GM21786 (cell line): Measurements from ENCODE around the gene NFS1.
"Not testable (repeated sequence)": the region's sequence is repeated elsewhere in the genome, so short reads cannot be mapped to it uniquely, and the experiment has no call there.

Experiments used
- ATAC-seq: cut with Tn5 transposase; IDR thresholded peaks from one replicate; pipeline ENCODE4 v1.9.1; 2021; ENCODE audit not compliant: unreplicated experiment

The NFS1 gene

DNA sequence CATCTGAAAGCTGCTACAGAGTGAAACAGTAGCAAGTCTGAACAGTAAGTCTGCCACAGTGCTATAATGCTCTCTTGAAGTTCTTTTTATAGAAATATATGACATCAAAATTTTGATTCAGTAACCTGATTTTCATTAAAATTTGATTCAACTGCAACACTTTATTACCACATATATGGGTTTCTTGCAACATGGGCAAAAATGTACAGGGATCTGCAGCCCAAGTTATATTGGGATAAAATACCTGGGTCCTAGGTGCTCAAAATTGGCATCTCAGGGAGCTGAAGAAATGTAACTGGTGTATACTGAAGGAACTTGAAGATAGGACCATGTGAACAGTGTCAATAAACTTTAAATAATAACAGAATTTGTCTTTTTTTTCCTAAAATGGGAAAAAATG, 10.9 kb upstream of the NFS1 start:
- no peak for ATAC-seq

DNA sequence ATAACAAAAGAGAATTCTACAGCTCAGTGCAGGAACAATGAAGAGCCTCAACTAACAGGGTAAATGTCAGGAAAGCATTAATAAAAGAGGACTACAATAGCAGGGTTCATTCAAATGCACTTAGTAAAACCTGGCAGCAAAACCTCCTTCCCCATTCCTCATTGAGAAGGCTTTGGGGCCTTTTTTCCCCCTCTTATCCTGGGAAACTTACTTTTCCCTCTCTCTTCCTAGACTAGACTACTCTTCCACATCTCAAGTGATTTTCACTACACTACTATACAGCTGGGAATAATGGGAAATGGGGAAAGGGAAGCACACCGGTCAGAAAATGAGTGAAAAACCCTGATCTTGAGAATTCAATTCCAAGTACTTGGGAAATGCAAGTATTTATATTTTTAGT, 10.1 kb upstream of the NFS1 start:
- no peak for ATAC-seq

DNA sequence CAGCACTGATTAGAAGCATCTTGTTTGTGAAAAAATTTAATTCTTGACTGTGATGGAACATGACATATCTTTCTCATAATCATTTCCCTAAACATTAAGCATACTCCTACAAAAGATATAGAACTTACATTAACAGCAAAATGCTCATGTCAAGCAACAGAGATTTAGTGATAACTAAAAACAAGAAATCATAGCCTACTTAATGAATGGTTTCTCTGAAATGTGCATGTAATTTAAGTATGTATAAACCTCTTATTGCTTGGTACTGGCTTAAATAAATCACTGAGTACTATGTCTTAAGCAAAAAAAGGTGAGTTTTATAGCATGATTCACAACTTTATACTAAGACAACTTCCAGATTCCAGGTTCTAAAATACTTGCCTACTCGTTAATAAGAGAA, 9.3 kb upstream of the NFS1 start:
- no peak for ATAC-seq

DNA sequence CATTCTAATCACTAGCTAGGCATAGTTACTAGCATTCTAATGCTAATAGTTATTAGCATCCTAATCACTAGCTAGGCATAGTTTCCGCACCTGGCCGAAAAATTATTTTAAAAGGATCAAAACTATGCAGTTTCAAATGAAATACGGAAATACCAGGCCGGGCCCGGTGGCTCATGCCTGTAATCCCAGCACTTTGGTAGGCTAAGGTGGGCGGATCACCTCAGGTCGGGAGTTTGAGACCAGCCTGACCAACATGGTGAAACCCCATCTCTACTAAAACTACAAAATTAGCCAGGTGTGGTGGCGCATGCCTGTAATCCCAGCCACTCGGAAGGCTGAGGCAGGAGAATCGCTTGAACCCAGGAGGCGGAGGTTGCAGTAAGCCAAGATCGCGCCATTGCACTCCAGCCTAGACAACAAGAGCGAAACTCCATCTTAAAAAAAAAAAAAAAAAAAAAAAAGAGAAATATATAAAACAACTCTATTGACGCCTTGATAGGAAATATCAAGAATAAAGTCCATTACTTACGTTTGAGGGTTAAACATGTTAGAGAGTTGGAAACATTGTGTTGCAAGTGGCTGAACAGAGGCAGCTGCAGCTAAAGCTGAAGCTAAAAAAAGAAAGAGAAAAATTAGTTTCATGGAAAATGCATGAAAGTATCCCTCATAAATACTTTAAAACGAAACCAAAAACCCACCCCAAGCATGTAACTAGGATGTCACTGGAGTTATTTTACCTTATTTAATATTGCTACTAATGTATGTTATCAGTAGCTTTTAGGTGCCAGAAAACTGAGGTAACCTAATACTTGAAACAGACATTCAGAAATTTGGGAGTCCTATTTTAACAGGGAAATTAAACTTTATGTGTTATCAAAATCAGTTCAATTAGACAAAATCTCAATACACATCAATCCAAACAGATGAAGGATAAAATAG, 7.7 kb upstream of the NFS1 start:
- not testable (repeated sequence) for ATAC-seq

DNA sequence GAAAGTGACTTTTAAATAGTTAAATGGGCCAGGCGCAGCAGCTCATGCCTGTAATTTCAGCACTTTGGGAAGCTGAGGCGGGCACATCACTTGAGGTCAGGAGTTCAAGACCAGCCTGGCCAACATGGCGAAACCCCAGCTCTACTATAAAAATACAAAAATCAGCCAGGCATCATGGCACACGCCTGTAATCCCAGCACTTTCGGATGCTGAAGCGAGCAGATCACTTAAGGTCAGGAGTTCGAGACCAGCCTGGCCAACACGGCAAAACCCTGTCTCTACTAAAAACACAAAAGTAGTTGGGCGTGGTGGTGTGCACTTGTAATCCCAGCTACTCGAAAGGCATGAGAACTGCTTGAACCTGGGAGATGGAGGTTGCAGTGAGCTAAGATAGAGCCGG, 6.7 kb upstream of the NFS1 start:
- not testable (repeated sequence) for ATAC-seq

DNA sequence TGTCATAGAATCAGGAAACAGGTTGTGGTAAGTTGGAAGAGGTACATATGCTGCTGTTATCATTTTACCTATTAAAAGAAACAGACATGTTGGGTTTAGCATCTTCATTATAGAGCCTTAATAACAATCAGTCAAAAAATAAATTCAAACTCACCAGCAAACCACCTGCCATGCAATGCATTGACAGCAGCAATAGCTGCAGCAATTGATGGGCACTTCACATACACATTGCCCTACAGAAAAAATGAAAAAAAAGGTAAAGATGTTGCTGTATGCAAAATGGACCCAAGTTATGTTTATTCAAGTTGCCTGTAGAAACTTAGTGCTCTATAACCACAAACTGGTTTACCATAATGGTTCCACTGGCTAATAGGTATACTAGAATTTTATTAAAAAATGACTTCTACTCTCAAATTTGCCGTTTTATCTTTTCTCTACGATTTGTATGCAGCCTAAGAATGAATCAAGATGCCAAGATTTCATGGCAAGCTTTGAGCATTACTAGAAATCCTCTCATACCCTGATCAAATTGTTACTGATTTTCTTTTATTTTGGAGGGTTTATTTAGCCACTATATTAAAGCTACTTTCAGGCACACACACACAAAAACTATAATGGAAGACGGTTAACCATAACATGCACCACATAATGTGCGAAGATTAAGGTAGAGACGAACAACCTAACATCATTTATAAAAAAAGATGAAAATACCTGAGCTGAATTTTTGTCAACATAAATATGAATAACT, 5.5 kb upstream of the NFS1 start:
- no peak for ATAC-seq

DNA sequence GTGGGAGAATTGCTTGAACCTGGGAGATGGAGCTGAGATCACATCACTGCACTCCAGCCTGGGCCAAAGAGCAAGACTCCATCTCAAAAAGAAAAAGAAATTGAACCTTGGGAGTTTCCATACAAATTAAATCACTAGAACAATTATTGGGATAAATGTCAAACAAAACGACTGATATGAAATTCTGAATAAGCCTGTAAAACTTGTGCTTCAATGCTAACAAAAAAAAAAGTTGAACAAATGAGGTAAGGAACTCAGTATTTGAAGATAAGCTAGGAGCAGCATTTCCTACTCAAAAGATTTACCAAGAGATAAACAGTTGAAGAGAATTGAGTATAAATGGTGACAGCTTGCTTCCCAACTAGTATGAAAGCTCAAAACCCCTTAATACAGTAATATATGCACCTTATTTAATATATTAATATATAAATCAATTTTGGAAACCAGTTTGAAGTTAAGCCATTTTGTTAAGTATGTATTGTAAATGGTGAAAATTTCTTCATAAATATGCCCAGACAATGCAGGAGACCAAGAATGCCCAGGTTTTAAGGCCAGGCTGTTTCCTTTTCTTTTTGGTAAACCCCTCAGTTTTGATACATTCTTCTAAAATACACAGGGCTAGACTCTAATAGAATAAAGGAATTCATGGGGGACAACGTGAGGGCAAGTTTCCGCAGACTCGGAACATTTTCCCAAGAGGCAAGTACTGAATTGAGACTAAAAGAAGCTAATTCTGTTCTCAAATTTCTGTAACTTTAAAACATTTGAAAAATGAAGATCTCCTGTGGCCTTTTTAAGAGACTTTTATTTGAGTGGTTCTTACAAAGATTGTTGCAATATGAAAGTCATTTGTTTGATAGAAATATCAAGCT, 3.9 kb upstream of the NFS1 start:
- no peak for ATAC-seq

DNA sequence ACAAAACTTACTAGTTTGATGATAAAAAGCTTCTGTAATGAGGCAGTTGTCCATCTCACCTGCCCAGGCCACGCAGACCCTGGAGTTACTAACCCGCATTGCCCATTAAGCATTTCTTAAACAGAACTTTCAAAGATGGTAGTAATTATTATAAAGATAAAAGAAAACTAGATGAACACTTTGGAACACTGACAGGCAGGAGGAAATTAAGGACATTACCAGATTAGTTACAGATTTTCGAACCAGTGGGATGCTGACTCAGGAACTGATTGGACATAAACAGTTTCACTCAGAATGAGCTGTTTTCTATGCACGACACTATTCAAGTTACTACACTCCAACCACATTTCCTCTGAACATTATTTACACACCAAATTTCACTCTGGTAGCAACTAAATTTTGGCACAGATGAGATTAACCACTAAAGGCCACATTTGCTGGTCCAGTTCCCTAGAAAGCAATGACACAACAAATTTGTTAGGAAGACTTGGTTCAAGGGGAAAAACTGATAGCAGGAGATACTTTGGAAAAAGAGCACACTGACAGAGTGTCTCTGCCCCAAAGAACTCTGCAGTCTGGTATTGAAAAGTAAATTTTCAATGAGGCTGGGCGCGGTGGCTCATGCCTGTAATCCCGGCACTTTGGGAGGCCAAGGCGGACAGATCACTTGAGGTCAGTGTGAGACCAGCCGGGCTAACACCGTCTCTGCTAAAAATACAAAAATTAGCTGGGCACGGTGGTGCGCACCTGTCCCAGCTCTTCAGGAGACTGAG, 3.1 kb upstream of the NFS1 start:
- ATAC-seq, result no peak

DNA sequence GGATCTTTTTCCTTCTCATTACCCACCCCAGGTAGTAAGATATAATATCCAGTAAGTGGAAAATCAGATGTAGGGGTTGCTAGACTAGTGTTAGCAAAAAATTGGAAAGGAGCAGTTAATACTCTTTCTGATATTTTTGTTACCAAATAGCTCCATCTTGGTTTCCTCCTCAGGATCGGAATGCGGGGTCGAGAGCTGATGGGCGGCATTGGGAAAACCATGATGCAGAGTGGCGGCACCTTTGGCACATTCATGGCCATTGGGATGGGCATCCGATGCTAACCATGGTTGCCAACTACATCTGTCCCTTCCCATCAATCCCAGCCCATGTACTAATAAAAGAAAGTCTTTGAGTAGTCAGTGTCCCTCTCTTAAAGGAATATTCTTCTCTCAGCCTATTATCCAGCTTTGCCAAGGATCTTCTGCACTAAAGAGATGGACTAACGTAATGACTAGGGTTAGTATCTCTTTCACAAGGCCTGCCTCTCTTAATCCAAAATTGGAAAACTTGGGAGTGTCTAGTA, 1.5 kb upstream of the NFS1 start:
- no peak for ATAC-seq

DNA sequence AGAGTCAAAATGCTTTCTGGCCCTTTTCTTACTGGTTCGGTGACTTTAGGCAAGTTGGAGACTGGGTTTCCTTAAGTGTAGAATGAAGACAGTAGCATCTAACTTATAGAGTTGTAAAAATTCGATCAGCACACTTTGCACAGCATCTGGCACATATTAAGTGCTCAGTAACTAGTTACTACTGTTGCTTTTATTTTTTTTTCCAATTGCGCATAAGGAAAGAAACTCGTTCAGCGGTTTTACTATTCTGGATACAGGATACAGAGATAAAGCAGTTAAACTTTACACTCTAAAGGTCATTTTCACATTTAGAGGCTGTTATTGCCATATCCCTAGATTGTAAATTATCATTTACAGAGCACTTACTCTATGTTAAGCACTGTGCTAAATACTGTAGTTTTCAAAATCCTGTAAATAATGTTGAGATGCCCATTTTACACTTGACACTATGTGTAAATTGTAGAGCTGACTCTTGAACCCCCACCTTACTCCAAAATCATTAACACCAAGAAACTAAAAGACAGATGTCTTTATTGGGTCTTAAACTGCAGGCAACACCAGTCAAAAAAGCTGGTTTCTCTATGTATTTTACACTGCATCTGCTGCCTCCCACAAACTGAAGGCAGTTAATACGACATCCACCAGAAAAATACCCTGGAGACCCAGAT, 939 bp upstream of the NFS1 start:
- ATAC-seq, result no peak

DNA sequence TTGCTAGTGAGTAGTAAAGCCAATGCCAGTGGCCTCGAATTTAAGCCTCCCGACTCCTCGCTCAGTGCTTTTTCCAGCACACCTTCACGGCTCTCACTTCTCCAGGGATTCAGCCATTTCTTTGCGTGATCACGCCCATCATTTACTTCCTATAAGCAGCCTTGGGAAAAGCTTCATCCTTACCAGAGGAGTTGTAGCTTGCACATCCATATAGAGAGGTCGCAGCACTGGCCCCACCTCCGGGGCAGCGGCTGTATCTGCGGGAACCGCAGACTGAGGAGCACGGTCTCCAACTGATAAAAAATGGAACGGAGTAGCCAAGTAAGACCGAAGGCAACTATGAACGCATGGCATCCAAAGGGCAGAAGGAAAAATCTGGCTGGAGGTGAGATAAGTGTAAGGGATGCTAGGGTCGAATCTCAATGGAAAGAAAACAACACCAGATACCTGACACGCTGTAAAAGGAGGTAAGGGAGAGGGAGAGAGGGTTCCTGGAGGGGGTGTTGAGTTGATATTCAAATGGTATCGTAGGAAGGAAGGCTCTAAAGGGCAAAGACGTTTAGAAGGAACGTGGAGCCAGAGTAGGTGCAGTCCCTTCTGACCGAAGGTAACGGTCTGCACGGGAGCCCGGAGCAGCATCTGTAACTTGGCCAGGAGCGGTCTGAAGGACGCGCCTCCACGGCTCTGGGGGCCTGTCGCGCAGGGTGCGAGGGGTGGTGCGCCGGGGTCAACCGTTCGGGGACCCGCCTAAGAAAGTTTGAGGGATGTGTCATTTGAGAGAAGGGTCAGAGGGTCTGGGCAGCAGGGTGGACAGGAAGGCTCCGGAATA, 640 bp downstream of the NFS1 start:
- peak; percentile 18 for ATAC-seq

DNA sequence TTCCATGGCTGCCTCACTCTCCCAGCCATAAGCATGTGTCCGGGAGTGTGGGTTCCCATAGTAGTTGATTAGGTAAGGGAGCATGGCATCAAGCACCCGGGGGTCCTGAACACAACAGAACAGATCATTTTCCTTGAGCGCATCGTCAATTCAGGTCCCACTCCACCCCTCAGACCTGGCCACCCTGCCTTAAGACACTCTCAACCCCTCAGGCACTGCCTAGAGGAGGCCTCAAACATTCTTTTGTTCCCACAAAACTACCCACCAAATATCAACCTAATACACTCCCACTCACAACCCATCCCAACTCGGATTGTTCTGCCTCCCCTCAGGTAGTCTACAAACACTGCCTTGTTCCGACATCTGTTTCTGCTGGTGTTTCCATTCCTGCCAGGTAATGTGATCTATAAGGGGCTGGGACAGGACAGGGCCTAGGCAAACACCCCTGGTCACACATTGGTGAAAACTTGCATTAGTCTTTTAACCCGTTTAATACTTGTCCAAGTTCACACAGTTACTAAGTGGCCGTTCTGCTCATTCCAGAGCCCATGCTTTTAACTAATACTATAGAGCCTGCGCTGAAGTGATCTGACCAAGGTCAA, 1.4 kb downstream of the NFS1 start:
- ATAC-seq, result no peak

DNA sequence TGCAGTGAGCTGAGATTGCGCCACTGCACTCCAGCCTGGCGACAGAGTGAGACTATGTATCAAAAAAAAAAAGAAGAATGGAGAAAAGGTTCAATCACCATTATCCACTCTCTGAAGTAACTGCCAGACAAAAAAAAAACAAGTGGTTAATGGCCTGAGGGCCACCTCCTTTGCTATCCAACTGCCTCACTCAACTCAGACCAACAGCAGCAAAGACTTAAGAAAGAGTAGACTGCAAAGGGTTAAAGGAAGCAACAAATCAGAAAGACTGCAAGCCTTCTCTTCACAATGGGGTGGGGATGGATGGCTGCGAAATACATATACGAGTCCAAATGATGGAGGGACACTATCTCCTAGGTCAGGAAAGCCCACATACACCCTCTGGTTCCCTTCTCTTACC, 3.2 kb downstream of the NFS1 start:
- ATAC-seq, result no peak

DNA sequence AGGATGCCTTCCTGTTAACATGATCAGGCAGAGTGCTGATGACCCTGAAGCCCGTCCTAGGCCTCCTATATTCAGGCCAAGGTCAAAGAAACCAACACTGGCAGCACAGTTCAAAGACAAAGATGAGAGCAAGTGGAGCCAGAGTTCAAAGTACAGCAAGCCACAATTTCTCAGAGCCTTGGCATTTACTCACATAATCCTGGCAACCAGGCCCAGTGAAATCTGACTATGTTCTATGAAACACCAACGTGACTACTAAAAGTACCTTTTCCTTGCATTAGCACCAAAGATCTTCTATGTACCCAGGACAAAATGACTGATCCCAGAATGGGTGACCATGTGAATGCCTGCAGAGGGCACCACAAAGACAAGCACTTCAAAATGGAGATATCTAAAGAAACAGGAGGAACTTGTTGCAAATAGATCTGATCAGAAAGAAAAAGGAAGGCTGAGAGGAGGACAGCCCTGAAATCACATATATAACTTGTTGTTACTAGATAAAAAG, 3.9 kb downstream of the NFS1 start:
- ATAC-seq, result no peak

DNA sequence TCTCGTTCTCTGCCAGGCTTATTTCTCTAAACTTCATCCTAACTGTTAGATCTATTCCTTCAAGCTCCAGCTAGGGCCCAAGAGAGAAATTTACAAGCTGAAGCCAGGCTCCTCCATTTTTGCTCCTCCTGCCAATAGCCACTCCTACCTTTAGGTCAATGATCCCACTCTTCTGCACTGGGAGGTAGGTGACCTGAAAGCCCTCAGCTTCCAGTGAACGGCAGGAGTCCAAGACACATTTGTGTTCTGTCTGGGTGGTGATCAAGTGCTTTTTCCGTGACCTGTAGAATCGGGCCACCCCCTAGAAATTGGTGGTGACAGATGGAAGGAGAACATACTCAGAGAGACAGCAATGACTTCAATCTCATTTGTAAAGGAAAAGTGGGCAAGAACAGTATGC, 8.9 kb downstream of the NFS1 start:
- ATAC-seq, result no peak

DNA sequence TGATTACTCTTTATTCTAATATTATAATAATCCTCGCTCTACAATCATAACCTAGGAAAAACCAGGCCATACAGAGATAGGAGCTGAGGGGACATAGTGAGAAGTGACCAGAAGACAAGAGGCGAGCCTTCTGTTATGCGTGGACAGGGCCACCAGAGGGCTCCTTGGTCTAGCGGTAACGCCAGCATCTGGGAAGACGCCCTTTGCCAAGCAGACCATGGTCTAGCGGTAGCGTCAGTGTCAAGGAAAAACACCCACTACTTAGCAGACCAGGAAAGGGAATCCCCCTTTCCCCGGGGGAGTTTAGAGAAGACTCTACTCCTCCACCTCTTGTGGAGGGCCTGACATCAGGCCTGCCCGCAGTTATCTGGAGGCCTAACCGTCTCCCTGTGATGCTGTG, 12.3 kb downstream of the NFS1 start:
- ATAC-seq, result not testable (repeated sequence)

DNA sequence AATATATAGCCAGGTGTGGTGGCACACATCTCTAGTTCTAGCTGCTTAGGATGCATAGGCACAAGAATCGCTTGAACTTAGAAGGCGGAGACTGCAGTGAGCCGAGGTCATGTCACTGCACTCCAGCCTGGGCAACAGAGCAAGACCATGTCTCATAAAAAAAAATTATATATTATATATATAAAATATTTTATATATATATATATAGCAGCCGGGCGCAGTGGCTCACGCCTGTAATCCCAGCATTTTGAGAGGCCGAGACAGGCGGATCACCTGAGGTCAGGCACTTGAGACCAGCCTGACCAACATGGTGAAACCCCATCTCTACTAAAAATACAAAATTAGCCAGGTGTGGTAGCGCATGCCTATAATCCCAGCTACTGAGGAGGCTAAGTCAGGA, 13.8 kb downstream of the NFS1 start:
- not testable (repeated sequence) for ATAC-seq

DNA sequence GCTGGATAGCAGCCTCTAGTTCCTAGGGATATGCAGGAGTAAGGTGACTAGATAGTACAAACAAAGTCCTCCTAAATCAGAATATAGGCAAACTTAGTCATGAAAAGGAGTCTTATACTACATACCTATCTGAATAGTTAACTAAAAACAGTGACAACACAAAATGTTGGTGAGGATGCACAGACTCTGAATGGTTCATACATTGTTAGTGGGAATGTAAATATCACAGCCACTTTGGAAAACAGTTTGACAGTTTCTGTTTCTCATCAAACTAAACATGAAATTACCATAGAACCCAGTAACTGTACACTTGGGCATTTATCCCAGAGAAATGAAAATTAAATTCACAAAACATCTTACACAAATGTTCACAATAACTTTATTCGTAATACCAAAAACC, 17.2 kb downstream of the NFS1 start:
- no peak for ATAC-seq
